Stimulated activated CD4-positive, alpha-beta T cell treated with anti-CD3 and anti-CD28 coated beads, Interleukin-15, amount 100 ng/mL, for 24 hours (primary cell): ENCODE data around the gene ABCD4.
A peak's percentile ranks its signal among the peaks of the same experiment; 100 is the strongest.
"Not testable (repeated sequence)": the region's sequence is repeated elsewhere in the genome, so short reads cannot be mapped to it uniquely, and the experiment has no call there.

Experiments
- DNase-seq: peaks from one replicate; pipeline ENCODE4 v3.0.0-alpha.2; 2020

Gene ABCD4

GRCh38 chr14:74301594-74302151 is 1.1 kb downstream of the ABCD4 start:
- DNase-seq: no peak

- peak; percentile 41 for DNase-seq
Observed at GRCh38 chr14:74299061-74299545, 3.6 kb downstream of the ABCD4 start.

- DNase-seq: no peak
Observed at GRCh38 chr14:74297986-74298385, 4.7 kb downstream of the ABCD4 start.

- no peak for DNase-seq
Observed at GRCh38 chr14:74296037-74296467, 6.7 kb downstream of the ABCD4 start.

GRCh38 chr14:74293606-74294005 is 9.1 kb downstream of the ABCD4 start:
- DNase-seq: no peak

GRCh38 chr14:74292061-74292460 is 10.7 kb downstream of the ABCD4 start:
- DNase-seq: no peak

GRCh38 chr14:74290415-74290814 is 12.3 kb downstream of the ABCD4 start:
- DNase-seq: peak; percentile 9

GRCh38 chr14:74289801-74290200 is 12.9 kb downstream of the ABCD4 start:
- DNase-seq: no peak

GRCh38 chr14:74286736-74287135 is 16.0 kb downstream of the ABCD4 start:
- DNase-seq: no peak

- no peak for DNase-seq
Observed at GRCh38 chr14:74281069-74281468, 21.7 kb downstream of the ABCD4 start.

GRCh38 chr14:74278080-74278479 is 24.7 kb downstream of the ABCD4 start:
- DNase-seq: no peak

- no peak for DNase-seq
Observed at GRCh38 chr14:74275241-74275841, 27.4 kb downstream of the ABCD4 start.

GRCh38 chr14:74271365-74271764 is 31.4 kb downstream of the ABCD4 start:
- DNase-seq: no peak

- DNase-seq: not testable (repeated sequence)
Observed at GRCh38 chr14:74270382-74271177, 32.2 kb downstream of the ABCD4 start.

GRCh38 chr14:74267588-74267987 is 35.1 kb downstream of the ABCD4 start:
- no peak for DNase-seq

GRCh38 chr14:74265301-74265965 is 37.3 kb downstream of the ABCD4 start:
- no peak for DNase-seq

GRCh38 chr14:74263921-74264320 is 38.8 kb downstream of the ABCD4 start:
- DNase-seq: no peak

GRCh38 chr14:74263181-74263580 is 39.6 kb downstream of the ABCD4 start:
- no peak for DNase-seq

GRCh38 chr14:74262076-74262475 is 40.7 kb downstream of the ABCD4 start:
- DNase-seq: no peak

- no peak for DNase-seq
Observed at GRCh38 chr14:74261288-74261687, 41.4 kb downstream of the ABCD4 start.

- no peak for DNase-seq
Observed at GRCh38 chr14:74260525-74261233, 42.1 kb downstream of the ABCD4 start.

- no peak for DNase-seq
Observed at GRCh38 chr14:74259513-74259912, 43.2 kb downstream of the ABCD4 start.

- no peak for DNase-seq
Observed at GRCh38 chr14:74258764-74259035, 44.0 kb downstream of the ABCD4 start.
